Measurements from ENCODE around the gene NSG2. TPM values are rescaled to one million over a fixed set of nuclear protein-coding genes. Genes with fewer than 3 reads are reported as not detected.

The NSG2 gene
- total and polyA plus RNA-seq, 2 donors (not counting 1 experiment from before 2014, with no cell fraction given), result not detected

DNA sequence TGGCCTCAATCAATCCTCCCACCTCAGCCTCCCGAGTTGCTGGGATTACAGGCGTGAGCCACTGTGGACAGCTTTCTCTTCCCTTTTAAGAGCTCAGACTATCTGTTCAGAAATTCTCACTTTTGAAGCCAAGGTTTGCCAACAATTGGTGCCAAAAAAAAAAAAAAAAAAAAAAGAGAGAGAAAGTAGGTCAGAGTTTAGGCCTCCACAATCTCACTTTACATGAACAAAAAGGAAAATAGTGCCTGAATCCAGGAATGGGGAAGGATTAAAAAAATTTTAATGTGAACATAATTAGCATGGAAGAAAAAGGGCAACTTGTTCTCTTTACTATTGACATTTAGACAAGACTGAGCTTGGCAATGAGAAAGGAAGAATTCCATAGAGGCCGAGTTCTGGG, 94.1 kb downstream of the NSG2 start:
- no peaks in the 10 kb centered on the region for H4K20me1 ChIP-seq (ENCODE audit: control insufficient read depth, insufficient read depth, low read length, poor library complexity, severe bottlenecking)
- H3K9me3 ChIP-seq (ENCODE audit: control extremely low read depth in 1 of 3, control insufficient read depth in 2 of 3, insufficient read depth in 1 of 3, low read length in 2 of 3), result peaks cover 0 to 2% (median 0%) of the 10 kb centered on the region in 3 donors
- no peaks in the 10 kb centered on the region for H3K4me1 Mint-ChIP-seq
- H3K4me3 Mint-ChIP-seq, result no peak overlapping the region
- no peaks in the 10 kb centered on the region for H3K36me3 ChIP-seq (replicated peaks in 1 of 2; ENCODE audit: control extremely low read depth in 1 of 2, control insufficient read depth in 1 of 2, extremely low read depth in 1 of 2, insufficient read depth in 2 of 2, low read length in 1 of 2)
- H3K4me2 ChIP-seq (replicated peaks; ENCODE audit: low read depth, low read length, poor library complexity, severe bottlenecking), result no peak overlapping the region
- no peak overlapping the region for H2AFZ ChIP-seq (ENCODE audit: insufficient read depth, low read depth, low read length, poor library complexity, severe bottlenecking)
- POLR2A ChIA-PET, result no interaction called here
- no CpG with 5 or more reads among the region's 3 CpGs for WGBS (ENCODE audit: insufficient coverage)
- H3K27me3 ChIP-seq (replicated peaks in 1 of 4; ENCODE audit: control extremely low read depth in 1 of 4, control insufficient read depth in 3 of 4, insufficient read depth in 4 of 4, low read length in 3 of 4), result no peaks in the 10 kb centered on the region
- ATAC-seq (ENCODE audit: low read depth), result no peak
- no peak overlapping the region for H3K9ac ChIP-seq (ENCODE audit: low read length)
- no peak overlapping the region for H3K4me3 ChIP-seq (ENCODE audit: control extremely low read depth in 1 of 5, extremely low read depth in 1 of 5, insufficient read depth in 1 of 5, low read depth in 2 of 5, low read length in 4 of 5)
- CTCF ChIA-PET, result interaction anchor here (0.6 kb wide), 1 partner anchor 27 kb away, joined by 3 read pairs; no protein-coding TSS in a partner anchor
- TF ChIP-seq CTCF (IDR thresholded peaks at IDR 0.05) (no peak), EZH2 (IDR thresholded peaks at IDR 0.05; ENCODE audit: borderline replicate concordance, insufficient read depth, low read depth, low read length, poor library complexity, severe bottlenecking) (no peak)
- no peak for DNase-seq
- no peaks in the 10 kb centered on the region for H3K4me1 ChIP-seq (ENCODE audit: control insufficient read depth in 2 of 2, insufficient read depth in 2 of 2, low read length in 2 of 2)
- H3K27ac ChIP-seq (ENCODE audit: low read length in 2 of 2), result no peak overlapping the region
- no peak overlapping the region for H3K27ac Mint-ChIP-seq
- H3K79me2 ChIP-seq (ENCODE audit: control insufficient read depth, insufficient read depth, low read length), result no peaks in the 10 kb centered on the region
- H3K27me3 Mint-ChIP-seq, result no peaks in the 10 kb centered on the region
- intact Hi-C loops (cut with micrococcal nuclease), result no loop called here
- H3K9me3 Mint-ChIP-seq (ENCODE audit: insufficient read depth), result no peaks in the 10 kb centered on the region

- POLR2A ChIA-PET, result no interaction called here
These were observed 95.0 kb downstream of the NSG2 start for GRCh38 chr5:174140452-174141020.

More at GRCh38 chr5:174140452-174141020, 95.0 kb downstream of the NSG2 start:
- Histone ChIP-seq H3K79me2 (ENCODE audit: control insufficient read depth, insufficient read depth, low read length) (no peaks in the 10 kb centered on the region), H4K20me1 (ENCODE audit: control insufficient read depth, insufficient read depth, low read length, poor library complexity, severe bottlenecking) (no peaks in the 10 kb centered on the region), H3K4me1 (ENCODE audit: control insufficient read depth in 2 of 2, insufficient read depth in 2 of 2, low read length in 2 of 2) (no peaks in the 10 kb centered on the region), H3K4me2 (replicated peaks; ENCODE audit: low read depth, low read length, poor library complexity, severe bottlenecking) (no peak overlapping the region), H3K9me3 (ENCODE audit: control extremely low read depth in 1 of 3, control insufficient read depth in 2 of 3, insufficient read depth in 1 of 3, low read length in 2 of 3) (peaks cover 0 to 2% (median 0%) of the 10 kb centered on the region in 3 donors), H3K27me3 (replicated peaks in 1 of 4; ENCODE audit: control extremely low read depth in 1 of 4, control insufficient read depth in 3 of 4, insufficient read depth in 4 of 4, low read length in 3 of 4) (no peaks in the 10 kb centered on the region), H3K9ac (ENCODE audit: low read length) (no peak overlapping the region), H3K27ac (ENCODE audit: low read length in 2 of 2) (no peak overlapping the region), H2AFZ (ENCODE audit: insufficient read depth, low read depth, low read length, poor library complexity, severe bottlenecking) (no peak overlapping the region), H3K4me3 (ENCODE audit: control extremely low read depth in 1 of 5, extremely low read depth in 1 of 5, insufficient read depth in 1 of 5, low read depth in 2 of 5, low read length in 4 of 5) (no peak overlapping the region), H3K36me3 (replicated peaks in 1 of 2; ENCODE audit: control extremely low read depth in 1 of 2, control insufficient read depth in 1 of 2, extremely low read depth in 1 of 2, insufficient read depth in 2 of 2, low read length in 1 of 2) (no peaks in the 10 kb centered on the region)
- intact Hi-C loops (cut with micrococcal nuclease), result no loop called here
- CTCF ChIA-PET, result no interaction called here
- no peak for TF ChIP-seq EZH2 (IDR thresholded peaks at IDR 0.05; ENCODE audit: borderline replicate concordance, insufficient read depth, low read depth, low read length, poor library complexity, severe bottlenecking)
- no peak for TF ChIP-seq CTCF (IDR thresholded peaks at IDR 0.05)
- Mint-ChIP-seq H3K27ac (no peak overlapping the region), H3K4me1 (no peaks in the 10 kb centered on the region), H3K9me3 (ENCODE audit: insufficient read depth) (no peaks in the 10 kb centered on the region), H3K4me3 (no peak overlapping the region), H3K27me3 (peaks cover 6% of the 10 kb centered on the region)
- no peak for DNase-seq
- 88% methylated on average over 4 of the region's 5 CpGs for WGBS (ENCODE audit: insufficient coverage)
- ATAC-seq (ENCODE audit: low read depth), result no peak

All from B cell (primary cell).